Kidney capillary endothelial cell (primary cell): ENCODE results near the gene MUL1.

Experiments
- DNase-seq: peaks from one replicate; pipeline ENCODE4 v3.0.0-alpha.2; 2018; ENCODE audit warnings: low spot score

MUL1 gene

GRCh38 chr1:20466273-20466672 lies 41.7 kb downstream of the MUL1 start:
- DNase-seq: no peak

GRCh38 chr1:20465187-20465586 lies 42.8 kb downstream of the MUL1 start:
- DNase-seq: no peak

- no peak for DNase-seq
Observed at GRCh38 chr1:20463502-20463901, 44.4 kb downstream of the MUL1 start.

- no peak for DNase-seq
Observed at GRCh38 chr1:20462397-20462796, 45.6 kb downstream of the MUL1 start.

- DNase-seq: no peak
Observed at GRCh38 chr1:20458717-20459116, 49.2 kb downstream of the MUL1 start.

- DNase-seq: no peak
Observed at GRCh38 chr1:20454004-20454403, 53.9 kb downstream of the MUL1 start.

GRCh38 chr1:20449735-20450311 lies 58.1 kb downstream of the MUL1 start:
- DNase-seq: no peak
